HPDE6-E6E7 (cell line): Measurements from ENCODE around the gene FLYWCH2.
"Not testable (repeated sequence)": the region's sequence is repeated elsewhere in the genome, so short reads cannot be mapped to it uniquely, and the experiment has no call there.

Source experiments
- DNase-seq: peaks from one replicate; pipeline ENCODE4 v3.0.0; 2011; ENCODE audit warnings: missing footprints; ENCODE audit errors: extremely low spot score

Gene FLYWCH2

DNA sequence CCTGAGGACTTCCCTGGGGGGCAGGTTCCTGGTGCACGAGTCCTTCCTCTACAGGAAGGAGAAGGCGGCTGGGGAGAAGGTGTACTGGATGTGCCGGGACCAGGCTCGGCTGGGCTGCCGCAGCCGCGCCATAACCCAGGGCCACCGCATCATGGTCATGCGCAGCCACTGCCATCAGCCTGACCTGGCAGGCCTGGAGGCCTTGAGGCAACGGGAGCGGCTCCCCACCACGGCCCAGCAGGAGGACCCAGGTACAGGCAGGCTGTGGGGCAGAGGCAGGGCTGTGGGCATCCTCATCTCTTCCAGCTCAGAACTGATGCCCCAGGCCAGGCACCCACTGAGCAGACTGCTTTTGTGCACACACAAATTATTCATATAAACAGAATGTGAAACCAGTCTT, 55.2 kb downstream of the FLYWCH2 start:
- no peak for DNase-seq

DNA sequence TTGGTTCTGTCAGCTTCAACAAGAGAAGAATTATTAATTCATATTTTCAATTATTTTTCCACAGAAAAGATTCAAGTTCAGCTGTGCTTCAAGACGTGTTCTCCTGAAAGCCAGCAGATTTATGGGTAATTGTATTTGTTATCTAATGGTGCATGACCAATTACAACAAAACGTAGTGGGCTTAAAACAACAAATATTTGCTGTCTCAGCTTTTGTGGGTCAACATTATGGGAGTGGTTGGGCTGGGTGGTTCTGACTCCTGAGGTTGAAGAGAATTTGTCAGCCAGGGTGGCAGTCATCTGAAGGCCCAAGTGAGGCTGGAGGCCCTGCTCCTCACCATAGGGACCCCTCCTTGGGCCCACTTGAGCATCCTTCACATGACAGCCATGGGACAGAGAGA, 57.0 kb downstream of the FLYWCH2 start:
- no peak for DNase-seq

DNA sequence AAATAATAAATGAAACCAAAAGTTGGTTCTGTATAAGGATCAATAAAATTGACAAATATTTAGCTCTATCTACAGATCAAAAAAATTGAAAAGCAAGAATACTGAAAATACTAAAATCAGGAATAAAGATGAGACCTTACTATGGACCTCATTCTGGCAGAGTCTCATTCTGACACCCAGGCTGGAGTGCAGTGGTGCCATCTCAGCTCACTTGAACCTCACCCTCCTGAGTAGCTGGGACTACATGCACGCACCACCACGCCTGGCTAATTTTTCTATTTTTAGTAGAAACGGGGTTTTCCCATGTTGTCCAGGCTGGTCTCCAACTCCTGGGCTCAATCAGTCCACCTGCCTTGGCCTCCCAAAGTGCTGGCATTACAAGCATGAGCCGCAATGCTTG, 59.0 kb downstream of the FLYWCH2 start:
- no peak for DNase-seq

DNA sequence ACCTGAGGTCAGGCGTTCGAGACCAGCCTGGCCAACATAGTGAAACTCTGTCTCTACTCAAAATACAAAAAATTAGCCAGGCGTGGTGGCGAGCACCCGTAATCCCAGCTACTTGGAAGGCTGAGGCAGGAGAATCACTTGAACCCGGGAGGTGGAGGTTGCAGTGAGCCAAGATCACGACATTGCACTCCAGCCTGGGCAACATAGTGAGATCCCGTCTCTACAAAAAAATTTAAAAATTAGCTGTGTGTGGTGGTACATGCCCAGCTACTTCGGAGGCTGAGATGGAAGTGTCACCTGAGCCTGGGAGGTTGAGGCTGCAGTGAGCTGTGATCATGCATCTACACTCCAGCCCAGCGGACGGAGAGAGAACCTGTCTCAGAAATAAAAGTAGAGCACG, 60.7 kb downstream of the FLYWCH2 start:
- DNase-seq: not testable (repeated sequence)

DNA sequence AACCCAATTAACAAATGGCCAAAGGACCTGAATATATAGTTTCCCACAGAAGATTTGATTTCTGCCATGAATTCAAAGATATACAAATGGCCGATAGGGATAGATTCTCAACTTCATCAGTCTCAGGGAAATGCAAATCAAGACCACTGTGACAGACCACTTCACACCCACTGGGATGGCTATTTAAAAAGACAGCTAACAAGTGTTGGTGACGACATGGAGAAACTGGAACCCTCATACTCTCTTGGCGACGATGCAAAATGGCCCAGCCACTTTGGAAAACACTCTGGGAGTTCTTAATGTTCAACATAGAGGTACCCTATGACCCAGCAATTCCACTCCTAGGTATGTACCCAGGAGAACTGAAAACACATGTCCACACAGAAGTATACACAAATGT, 63.6 kb downstream of the FLYWCH2 start:
- DNase-seq: no peak
